DND-41 (cell line): ENCODE data around the gene CYB561D2.

Experiments used
- ATAC-seq: fragments of 200-7000 bp; cut with Tn5 transposase; 3 replicates; pipeline ENCODE4 v1.9.1; 2021; ENCODE audit warnings: low read depth; ENCODE audit not compliant: insufficient read depth
- DNase-seq: peaks from one replicate; pipeline ENCODE4 v3.0.0-alpha.2; 2020
- H2AFZ ChIP-seq: 2 replicates; pipeline ENCODE4 v1.6.0; 2012; ENCODE audit warnings: low read depth, low read length
- H3K27ac ChIP-seq: 2 replicates; pipeline ENCODE4 v1.5.1; 2012; ENCODE audit warnings: low read length, inconsistent platforms
- H3K27me3 ChIP-seq: fragments of 200-600 bp; sonication (generic); 2 replicates; pipeline ENCODE4 v1.6.0; 2012; ENCODE audit warnings: low read length, mild to moderate bottlenecking, inconsistent platforms; ENCODE audit not compliant: insufficient read depth, poor library complexity
- H3K36me3 ChIP-seq: 2 replicates; pipeline ENCODE4 v1.5.1; 2012; ENCODE audit warnings: low read length, inconsistent platforms; ENCODE audit not compliant: insufficient read depth
- H3K4me1 ChIP-seq: 2 replicates; pipeline ENCODE4 v1.5.1; 2012; ENCODE audit warnings: mild to moderate bottlenecking, low read length; ENCODE audit not compliant: insufficient read depth
- H3K4me2 ChIP-seq: 2 replicates; pipeline ENCODE4 v1.6.0; 2012; ENCODE audit warnings: mild to moderate bottlenecking, moderate library complexity, low read length, inconsistent platforms; ENCODE audit not compliant: insufficient read depth
- H3K4me3 ChIP-seq, 2 experiments: fragments of 200-600 bp in 1 of 2; shearing (Covaris generic) in 1 of 2; 2 replicates each; pipeline ENCODE4 v1.5.1; 2012 to 2016; ENCODE audit warnings: inconsistent platforms in 2 of 2, low read length in 2 of 2, mild to moderate bottlenecking in 2 of 2, low read depth in 1 of 2, moderate library complexity in 1 of 2
- H3K79me2 ChIP-seq: 2 replicates; pipeline ENCODE4 v1.6.0; 2012; ENCODE audit warnings: low read length, inconsistent platforms; ENCODE audit not compliant: insufficient read depth
- H3K9ac ChIP-seq: 2 replicates; pipeline ENCODE4 v1.6.0; 2012; ENCODE audit warnings: low read depth, mild to moderate bottlenecking, inconsistent platforms, low read length, moderate library complexity
- H3K9me3 ChIP-seq: 2 replicates; pipeline ENCODE4 v1.5.1; 2012; ENCODE audit warnings: low read length, moderate library complexity, mild to moderate bottlenecking, inconsistent platforms; ENCODE audit not compliant: insufficient read depth, severe bottlenecking
- H4K20me1 ChIP-seq: 2 replicates; pipeline ENCODE4 v1.6.0; 2012; ENCODE audit warnings: low read length; ENCODE audit not compliant: insufficient read depth
- EZH2 ChIP-seq: IDR thresholded peaks from 3 replicates; pipeline ENCODE4 v1.6.1; 2012; ENCODE audit warnings: borderline replicate concordance, low read depth, mild to moderate bottlenecking, moderate library complexity, low read length, inconsistent platforms; ENCODE audit not compliant: severe bottlenecking
- TF ChIP-seq, protein P1 (sequence below): IDR thresholded peaks from 2 replicates; pipeline ENCODE4 v1.5.1; 2012; ENCODE audit warnings: borderline replicate concordance, low read length, moderate library complexity, mild to moderate bottlenecking; ENCODE audit not compliant: poor library complexity, severe bottlenecking; ENCODE audit errors: extremely low read depth

The CYB561D2 gene

GRCh38 chr3:50334339-50335075, 16.2 kb upstream of the CYB561D2 start:
- Histone ChIP-seq H3K9me3 (no peaks in the 10 kb centered on the region), H4K20me1 (peaks cover 53% of the 10 kb centered on the region), H2AFZ (no peak overlapping the region), H3K79me2 (peaks cover 77% of the 10 kb centered on the region), H3K27ac (peak overlapping the region; percentile 48; the same call in 1 of the 2 replicates), H3K36me3 (peaks cover 64% of the 10 kb centered on the region), H3K9ac (peak overlapping the region; percentile 39; the same call in 1 of the 2 replicates), H3K27me3 (no peaks in the 10 kb centered on the region), H3K4me1 (peaks cover 73% of the 10 kb centered on the region), H3K4me3 (peak overlapping the region in 1 of 2 experiments; percentile 29; a peak in 2 of 4 replicates), H3K4me2 (peak overlapping the region; percentile 81)
- TF ChIP-seq, protein P1, sequence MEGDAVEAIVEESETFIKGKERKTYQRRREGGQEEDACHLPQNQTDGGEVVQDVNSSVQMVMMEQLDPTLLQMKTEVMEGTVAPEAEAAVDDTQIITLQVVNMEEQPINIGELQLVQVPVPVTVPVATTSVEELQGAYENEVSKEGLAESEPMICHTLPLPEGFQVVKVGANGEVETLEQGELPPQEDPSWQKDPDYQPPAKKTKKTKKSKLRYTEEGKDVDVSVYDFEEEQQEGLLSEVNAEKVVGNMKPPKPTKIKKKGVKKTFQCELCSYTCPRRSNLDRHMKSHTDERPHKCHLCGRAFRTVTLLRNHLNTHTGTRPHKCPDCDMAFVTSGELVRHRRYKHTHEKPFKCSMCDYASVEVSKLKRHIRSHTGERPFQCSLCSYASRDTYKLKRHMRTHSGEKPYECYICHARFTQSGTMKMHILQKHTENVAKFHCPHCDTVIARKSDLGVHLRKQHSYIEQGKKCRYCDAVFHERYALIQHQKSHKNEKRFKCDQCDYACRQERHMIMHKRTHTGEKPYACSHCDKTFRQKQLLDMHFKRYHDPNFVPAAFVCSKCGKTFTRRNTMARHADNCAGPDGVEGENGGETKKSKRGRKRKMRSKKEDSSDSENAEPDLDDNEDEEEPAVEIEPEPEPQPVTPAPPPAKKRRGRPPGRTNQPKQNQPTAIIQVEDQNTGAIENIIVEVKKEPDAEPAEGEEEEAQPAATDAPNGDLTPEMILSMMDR: no peak
- DNase-seq (no peak), ATAC-seq (no peak)

GRCh38 chr3:50336452-50337174, 14.0 kb upstream of the CYB561D2 start:
- Histone ChIP-seq H2AFZ (peak overlapping the region; percentile 78), H3K27me3 (peaks cover 4% of the 10 kb centered on the region), H3K9me3 (no peaks in the 10 kb centered on the region), H3K79me2 (peaks cover 71% of the 10 kb centered on the region), H3K4me2 (peak overlapping the region; percentile 81), H3K4me3 (peak overlapping the region; percentile 66 to 90), H3K4me1 (peaks cover 69% of the 10 kb centered on the region), H3K36me3 (peaks cover 43% of the 10 kb centered on the region), H4K20me1 (peaks cover 45% of the 10 kb centered on the region), H3K9ac (peak overlapping the region; percentile 93), H3K27ac (peak overlapping the region; percentile 98)
- ATAC-seq (peak; percentile 62), DNase-seq (no peak)
- TF ChIP-seq, protein P1: peak; percentile 1
- TF ChIP-seq EZH2: no peak

GRCh38 chr3:50337175-50337861, 13.3 kb upstream of the CYB561D2 start:
- peak overlapping the region; percentile 66 to 90 for H3K4me3 ChIP-seq
- peaks cover 38% of the 10 kb centered on the region for H4K20me1 ChIP-seq
- peak overlapping the region; percentile 93 for H3K9ac ChIP-seq
- ATAC-seq: peak; percentile 89
- TF ChIP-seq EZH2: no peak
- TF ChIP-seq, protein P1: no peak
- peaks cover 64% of the 10 kb centered on the region for H3K79me2 ChIP-seq
- H3K9me3 ChIP-seq: no peaks in the 10 kb centered on the region
- peaks cover 36% of the 10 kb centered on the region for H3K36me3 ChIP-seq
- peak; percentile 98 for DNase-seq
- peaks cover 63% of the 10 kb centered on the region for H3K4me1 ChIP-seq
- H3K4me2 ChIP-seq: peak overlapping the region; percentile 81
- H3K27ac ChIP-seq: peak overlapping the region; percentile 98
- H3K27me3 ChIP-seq: peaks cover 4% of the 10 kb centered on the region
- H2AFZ ChIP-seq: peak overlapping the region; percentile 85
